Measurements from ENCODE around the gene GPR39. TPM values are rescaled to one million over a fixed set of nuclear protein-coding genes. Genes with fewer than 3 reads are reported as not detected.

The GPR39 gene
- total RNA-seq, 2 donors from 2014 or later: 3.6 to 5.3 TPM

- no peaks in the 10 kb centered on the region for H3K9me3 ChIP-seq
- 59% methylated on average over 18 of the region's 18 CpGs for WGBS
- no peak for DNase-seq (ENCODE audit: low spot score)
- H3K4me1 ChIP-seq (replicated peaks): no peaks in the 10 kb centered on the region
- no peak overlapping the region for H3K27ac ChIP-seq
- no peak overlapping the region for H3K4me3 ChIP-seq
- TF ChIP-seq POLR2A (IDR thresholded peaks at IDR 0.05): no peak
- no peak for TF ChIP-seq POLR2AphosphoS5 (IDR thresholded peaks at IDR 0.05)
- TF ChIP-seq, protein P1, sequence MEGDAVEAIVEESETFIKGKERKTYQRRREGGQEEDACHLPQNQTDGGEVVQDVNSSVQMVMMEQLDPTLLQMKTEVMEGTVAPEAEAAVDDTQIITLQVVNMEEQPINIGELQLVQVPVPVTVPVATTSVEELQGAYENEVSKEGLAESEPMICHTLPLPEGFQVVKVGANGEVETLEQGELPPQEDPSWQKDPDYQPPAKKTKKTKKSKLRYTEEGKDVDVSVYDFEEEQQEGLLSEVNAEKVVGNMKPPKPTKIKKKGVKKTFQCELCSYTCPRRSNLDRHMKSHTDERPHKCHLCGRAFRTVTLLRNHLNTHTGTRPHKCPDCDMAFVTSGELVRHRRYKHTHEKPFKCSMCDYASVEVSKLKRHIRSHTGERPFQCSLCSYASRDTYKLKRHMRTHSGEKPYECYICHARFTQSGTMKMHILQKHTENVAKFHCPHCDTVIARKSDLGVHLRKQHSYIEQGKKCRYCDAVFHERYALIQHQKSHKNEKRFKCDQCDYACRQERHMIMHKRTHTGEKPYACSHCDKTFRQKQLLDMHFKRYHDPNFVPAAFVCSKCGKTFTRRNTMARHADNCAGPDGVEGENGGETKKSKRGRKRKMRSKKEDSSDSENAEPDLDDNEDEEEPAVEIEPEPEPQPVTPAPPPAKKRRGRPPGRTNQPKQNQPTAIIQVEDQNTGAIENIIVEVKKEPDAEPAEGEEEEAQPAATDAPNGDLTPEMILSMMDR (IDR thresholded peaks at IDR 0.05): no peak
- intact Hi-C loops (cut with DNase I): loop anchor here (10.0 kb wide), 1 partner anchor 919 kb away; the partner anchor contains the start of gene NCKAP5
- no peaks in the 10 kb centered on the region for H3K36me3 ChIP-seq
- no peaks in the 10 kb centered on the region for H3K27me3 ChIP-seq (replicated peaks; ENCODE audit: insufficient read depth)
These were observed 229.3 kb downstream of the GPR39 start for GRCh38 chr2:132645722-132646539.

DNA sequence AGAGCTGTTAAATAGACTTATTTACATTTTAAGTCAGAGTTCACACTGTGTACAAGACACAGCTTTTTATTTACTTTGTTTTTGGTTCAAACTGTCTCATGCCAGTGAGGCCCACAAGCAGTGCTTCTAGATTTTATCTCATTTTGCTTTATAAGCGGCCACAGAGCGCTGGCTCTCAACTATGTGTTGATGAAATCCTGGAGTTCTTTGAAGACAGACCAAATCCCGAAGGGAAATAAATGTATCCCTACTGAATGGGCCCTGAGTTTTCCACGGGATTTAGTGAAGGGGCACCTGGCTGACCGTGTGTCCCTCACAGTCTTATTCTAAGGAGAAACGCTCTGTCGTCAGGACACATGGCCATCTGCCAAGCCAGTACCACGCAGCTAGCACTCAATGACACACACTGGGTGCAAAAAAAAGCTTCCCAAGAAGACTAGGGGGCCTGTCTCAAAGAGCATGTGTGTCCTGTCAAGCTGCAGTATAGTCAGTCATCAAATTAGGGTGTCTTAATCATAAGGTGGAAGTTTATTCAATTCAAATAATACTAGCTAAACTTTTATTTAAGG, 230.0 kb downstream of the GPR39 start:
- Histone ChIP-seq H3K9me3 (no peaks in the 10 kb centered on the region), H3K27me3 (replicated peaks; ENCODE audit: insufficient read depth) (no peaks in the 10 kb centered on the region), H3K27ac (no peak overlapping the region), H3K4me1 (replicated peaks) (no peaks in the 10 kb centered on the region), H3K4me3 (no peak overlapping the region), H3K36me3 (no peaks in the 10 kb centered on the region)
- no peak for DNase-seq (ENCODE audit: low spot score)
- intact Hi-C loops (cut with DNase I): loop anchor here (10.0 kb wide), 1 partner anchor 918 kb away; the partner anchor contains the start of gene NCKAP5
- WGBS: 40% methylated on average over 8 of the region's 8 CpGs
- TF ChIP-seq POLR2AphosphoS5 (IDR thresholded peaks at IDR 0.05) (no peak), POLR2A (IDR thresholded peaks at IDR 0.05) (no peak)
- TF ChIP-seq, protein P1 (IDR thresholded peaks at IDR 0.05): no peak

GRCh38 chr2:132651115-132652045, 234.8 kb downstream of the GPR39 start:
- Histone ChIP-seq H3K27ac (no peak overlapping the region), H3K4me3 (no peak overlapping the region), H3K36me3 (no peaks in the 10 kb centered on the region), H3K4me1 (replicated peaks) (no peaks in the 10 kb centered on the region), H3K9me3 (no peaks in the 10 kb centered on the region), H3K27me3 (replicated peaks; ENCODE audit: insufficient read depth) (no peaks in the 10 kb centered on the region)
- intact Hi-C loops (cut with DNase I): no loop called here
- TF ChIP-seq, protein P1 (IDR thresholded peaks at IDR 0.05): peak in 1 of 4 experiments; percentile 40
- TF ChIP-seq POLR2A (IDR thresholded peaks at IDR 0.05) (no peak), POLR2AphosphoS5 (IDR thresholded peaks at IDR 0.05) (no peak)
- no peak for DNase-seq (ENCODE audit: low spot score)
- WGBS: 78% methylated on average over 12 of the region's 12 CpGs

DNA sequence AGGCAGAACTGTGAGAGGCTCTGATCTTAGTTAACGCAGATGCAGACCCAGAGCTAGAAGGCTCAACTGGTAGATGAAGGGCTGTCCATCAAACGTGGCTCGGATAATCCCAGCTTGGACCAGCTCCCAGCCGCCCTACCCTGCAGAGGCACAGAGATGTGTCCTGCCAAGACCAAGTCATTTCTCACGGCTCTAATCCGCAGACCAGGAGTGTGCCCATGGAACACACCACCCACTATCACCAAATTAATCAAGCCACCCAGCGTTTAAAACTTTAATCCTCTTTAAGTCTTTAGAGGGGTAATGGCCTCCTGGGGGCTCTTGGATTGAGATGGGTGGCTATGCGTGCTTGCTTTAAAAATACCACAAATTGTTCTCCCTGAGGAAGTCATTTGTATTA, 235.9 kb downstream of the GPR39 start:
- no peak overlapping the region for H3K27ac ChIP-seq
- WGBS: 75% methylated on average over 8 of the region's 8 CpGs

More for the DNA sequence above, 235.9 kb downstream of the GPR39 start:
- Histone ChIP-seq H3K27me3 (replicated peaks; ENCODE audit: insufficient read depth) (no peaks in the 10 kb centered on the region), H3K9me3 (no peaks in the 10 kb centered on the region), H3K4me1 (replicated peaks) (no peaks in the 10 kb centered on the region), H3K36me3 (no peaks in the 10 kb centered on the region), H3K4me3 (no peak overlapping the region)
- TF ChIP-seq, protein P1 (IDR thresholded peaks at IDR 0.05): no peak
- TF ChIP-seq POLR2AphosphoS5 (IDR thresholded peaks at IDR 0.05) (no peak), POLR2A (IDR thresholded peaks at IDR 0.05) (no peak)
- no peak for DNase-seq (ENCODE audit: low spot score)
- intact Hi-C loops (cut with DNase I): no loop called here
